MM.1S (cell line): ENCODE data around the gene SSBP4.
A peak's percentile ranks its signal among the peaks of the same experiment; 100 is the strongest.

Experiments
- DNase-seq: peaks from one replicate; pipeline ENCODE4 v3.0.0-alpha.2; 2015
- H2AFZ ChIP-seq: fragments of 300-600 bp; sonication (generic); 2 replicates; pipeline ENCODE4 v1.6.0; 2016; ENCODE audit warnings: antibody characterized with exemption, low read length
- H3F3A ChIP-seq: fragments of 300-600 bp; sonication (generic); 2 replicates; pipeline ENCODE4 v1.6.1; 2016; ENCODE audit warnings: mild to moderate bottlenecking, antibody characterized with exemption, low read length, moderate library complexity, mixed read lengths; ENCODE audit not compliant: insufficient read depth
- H3K27ac ChIP-seq: fragments of 300-600 bp; sonication (generic); 2 replicates; pipeline ENCODE4 v1.5.1; 2016; ENCODE audit warnings: mild to moderate bottlenecking, low read length
- H3K27me3 ChIP-seq: fragments of 300-600 bp; sonication (generic); replicated peaks from 2 replicates; pipeline ENCODE4 v1.6.0; 2016; ENCODE audit warnings: low read length; ENCODE audit not compliant: insufficient read depth
- H3K36me3 ChIP-seq: fragments of 300-600 bp; sonication (generic); replicated peaks from 2 replicates; pipeline ENCODE4 v1.6.1; 2016; ENCODE audit warnings: mild to moderate bottlenecking, low read length, mixed read lengths; ENCODE audit not compliant: insufficient read depth
- H3K4me1 ChIP-seq: fragments of 300-600 bp; sonication (generic); 2 replicates; pipeline ENCODE4 v1.6.1; 2016; ENCODE audit warnings: low read length, mixed read lengths
- H3K4me2 ChIP-seq: fragments of 300-600 bp; sonication (generic); 2 replicates; pipeline ENCODE4 v1.6.0; 2016; ENCODE audit warnings: low read depth, low read length
- H3K4me3 ChIP-seq: fragments of 300-600 bp; sonication (generic); 2 replicates; pipeline ENCODE4 v1.5.1; 2016; ENCODE audit warnings: low read length, mixed read lengths
- H3K79me2 ChIP-seq: fragments of 300-600 bp; sonication (generic); 2 replicates; pipeline ENCODE4 v1.6.1; 2016; ENCODE audit warnings: mixed run types, low read length, mixed read lengths
- H3K9ac ChIP-seq: fragments of 300-600 bp; sonication (generic); 2 replicates; pipeline ENCODE4 v1.6.1; 2016; ENCODE audit warnings: low read length, mixed read lengths
- H3K9me2 ChIP-seq: fragments of 300-600 bp; sonication (generic); replicated peaks from 2 replicates; pipeline ENCODE4 v1.6.1; 2016; ENCODE audit warnings: mild to moderate bottlenecking, low read length, mixed read lengths; ENCODE audit not compliant: insufficient read depth
- H3K9me3 ChIP-seq: fragments of 300-600 bp; sonication (generic); replicated peaks from 2 replicates; pipeline ENCODE4 v1.6.1; 2016; ENCODE audit warnings: mild to moderate bottlenecking, low read length, mixed read lengths; ENCODE audit not compliant: insufficient read depth
- H4K20me1 ChIP-seq: fragments of 300-600 bp; sonication (generic); 2 replicates; pipeline ENCODE4 v1.6.1; 2016; ENCODE audit warnings: mild to moderate bottlenecking, low read length, moderate library complexity, mixed read lengths; ENCODE audit not compliant: insufficient read depth
- EZH2 ChIP-seq: fragments of 300-600 bp; sonication (generic); optimal IDR thresholded peaks from 2 replicates; pipeline ENCODE3; 2017; ENCODE audit warnings: low read depth, mild to moderate bottlenecking, antibody characterized with exemption, low read length, mixed read lengths
- EZH2phosphoT487 ChIP-seq: fragments of 300-600 bp; sonication (generic); IDR thresholded peaks from 2 replicates; pipeline ENCODE4 v1.6.1; 2018; ENCODE audit warnings: antibody characterized with exemption, low read length
- TF ChIP-seq, protein P1 (sequence below): fragments of 300-600 bp; sonication (generic); IDR thresholded peaks from 2 replicates; pipeline ENCODE4 v1.5.1; 2016; ENCODE audit warnings: antibody characterized with exemption, low read length, mixed read lengths

Gene SSBP4

DNA sequence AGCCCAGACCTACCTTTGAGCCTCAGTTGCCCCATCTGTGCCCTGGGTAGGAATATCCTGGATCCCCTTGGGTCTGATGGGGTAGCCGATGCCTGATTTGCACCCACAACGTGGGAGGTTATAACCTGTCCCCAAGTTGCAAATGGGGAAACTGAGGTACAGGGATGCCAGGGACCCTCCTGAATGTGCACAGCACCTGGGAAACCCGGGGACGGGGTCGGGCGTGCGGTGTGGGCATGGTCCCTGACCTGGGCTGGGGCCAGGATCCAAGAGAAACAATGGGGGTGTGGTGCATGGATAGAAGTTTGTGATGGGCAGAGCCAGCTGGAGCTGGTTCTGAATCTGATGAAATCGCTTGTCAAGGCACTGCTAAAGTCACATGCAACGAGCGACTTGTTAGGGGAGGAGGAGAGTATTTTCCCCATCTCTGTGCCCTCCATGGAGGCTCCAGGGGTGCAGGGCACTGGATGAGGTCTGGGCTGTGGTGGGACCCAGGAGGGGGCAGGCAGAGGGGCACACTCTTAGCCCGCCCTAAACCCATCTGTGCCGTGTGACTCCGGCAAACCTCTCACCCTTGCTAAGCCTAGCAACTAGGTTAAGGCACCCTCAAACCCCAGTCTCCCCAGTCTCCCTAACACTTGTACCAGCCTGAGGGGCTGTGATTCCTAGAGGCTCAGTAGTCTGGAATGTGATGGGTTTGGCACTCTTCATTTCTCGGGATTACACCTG, 32.5 kb upstream of the SSBP4 start:
- TF ChIP-seq EZH2 (no peak), EZH2phosphoT487 (no peak)
- TF ChIP-seq, protein P1, sequence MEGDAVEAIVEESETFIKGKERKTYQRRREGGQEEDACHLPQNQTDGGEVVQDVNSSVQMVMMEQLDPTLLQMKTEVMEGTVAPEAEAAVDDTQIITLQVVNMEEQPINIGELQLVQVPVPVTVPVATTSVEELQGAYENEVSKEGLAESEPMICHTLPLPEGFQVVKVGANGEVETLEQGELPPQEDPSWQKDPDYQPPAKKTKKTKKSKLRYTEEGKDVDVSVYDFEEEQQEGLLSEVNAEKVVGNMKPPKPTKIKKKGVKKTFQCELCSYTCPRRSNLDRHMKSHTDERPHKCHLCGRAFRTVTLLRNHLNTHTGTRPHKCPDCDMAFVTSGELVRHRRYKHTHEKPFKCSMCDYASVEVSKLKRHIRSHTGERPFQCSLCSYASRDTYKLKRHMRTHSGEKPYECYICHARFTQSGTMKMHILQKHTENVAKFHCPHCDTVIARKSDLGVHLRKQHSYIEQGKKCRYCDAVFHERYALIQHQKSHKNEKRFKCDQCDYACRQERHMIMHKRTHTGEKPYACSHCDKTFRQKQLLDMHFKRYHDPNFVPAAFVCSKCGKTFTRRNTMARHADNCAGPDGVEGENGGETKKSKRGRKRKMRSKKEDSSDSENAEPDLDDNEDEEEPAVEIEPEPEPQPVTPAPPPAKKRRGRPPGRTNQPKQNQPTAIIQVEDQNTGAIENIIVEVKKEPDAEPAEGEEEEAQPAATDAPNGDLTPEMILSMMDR: no peak
- H2AFZ ChIP-seq: no peak overlapping the region
- no peak overlapping the region for H3K9ac ChIP-seq
- no peak overlapping the region for H3K27ac ChIP-seq
- H3K4me3 ChIP-seq: no peak overlapping the region
- 0 out of 2 replicates have a peak, but pooled peaks cover 4% of the 10 kb centered on the region for H3K4me1 ChIP-seq
- no peaks in the 10 kb centered on the region for H4K20me1 ChIP-seq
- no peaks in the 10 kb centered on the region for H3K9me2 ChIP-seq
- no peak for DNase-seq
- H3K4me2 ChIP-seq: no peak overlapping the region
- H3K36me3 ChIP-seq: no peaks in the 10 kb centered on the region
- H3K79me2 ChIP-seq: no peaks in the 10 kb centered on the region
- H3K27me3 ChIP-seq: peaks cover 73% of the 10 kb centered on the region
- H3K9me3 ChIP-seq: no peaks in the 10 kb centered on the region
- no peaks in the 10 kb centered on the region for H3F3A ChIP-seq

DNA sequence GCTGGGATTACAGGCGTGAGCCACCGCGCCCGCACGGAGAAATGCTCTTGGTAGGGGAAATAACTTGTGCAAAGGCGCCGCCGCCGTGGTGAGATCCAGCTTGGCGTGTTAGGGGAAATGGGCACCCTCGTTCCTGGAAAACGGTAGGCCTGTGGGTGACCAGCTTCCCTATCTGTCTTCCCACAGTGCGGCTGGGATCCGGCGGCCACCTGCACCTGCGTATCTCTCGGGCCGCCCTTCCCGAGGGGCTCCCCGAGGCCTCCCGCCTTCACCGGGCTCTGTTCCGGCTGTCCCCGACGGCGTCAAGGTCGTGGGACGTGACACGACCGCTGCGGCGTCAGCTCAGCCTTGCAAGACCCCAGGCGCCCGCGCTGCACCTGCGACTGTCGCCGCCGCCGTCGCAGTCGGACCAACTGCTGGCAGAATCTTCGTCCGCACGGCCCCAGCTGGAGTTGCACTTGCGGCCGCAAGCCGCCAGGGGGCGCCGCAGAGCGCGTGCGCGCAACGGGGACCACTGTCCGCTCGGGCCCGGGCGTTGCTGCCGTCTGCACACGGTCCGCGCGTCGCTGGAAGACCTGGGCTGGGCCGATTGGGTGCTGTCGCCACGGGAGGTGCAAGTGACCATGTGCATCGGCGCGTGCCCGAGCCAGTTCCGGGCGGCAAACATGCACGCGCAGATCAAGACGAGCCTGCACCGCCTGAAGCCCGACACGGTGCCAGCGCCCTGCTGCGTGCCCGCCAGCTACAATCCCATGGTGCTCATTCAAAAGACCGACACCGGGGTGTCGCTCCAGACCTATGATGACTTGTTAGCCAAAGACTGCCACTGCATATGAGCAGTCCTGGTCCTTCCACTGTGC, 30.9 kb upstream of the SSBP4 start:
- Histone ChIP-seq H2AFZ (peak overlapping the region; percentile 45; the same call in 1 of the 2 replicates), H3K36me3 (no peaks in the 10 kb centered on the region), H3K79me2 (no peaks in the 10 kb centered on the region), H4K20me1 (no peaks in the 10 kb centered on the region), H3K4me3 (peak overlapping the region; percentile 30), H3K4me1 (0 out of 2 replicates have a peak, but pooled peaks cover 4% of the 10 kb centered on the region), H3K9me3 (no peaks in the 10 kb centered on the region), H3F3A (no peaks in the 10 kb centered on the region), H3K9me2 (no peaks in the 10 kb centered on the region), H3K9ac (no peak overlapping the region), H3K27me3 (peaks cover 83% of the 10 kb centered on the region), H3K4me2 (peak overlapping the region; percentile 77), H3K27ac (no peak overlapping the region)
- no peak for TF ChIP-seq EZH2
- TF ChIP-seq, protein P1: peak; percentile 98
- no peak for TF ChIP-seq EZH2phosphoT487
- DNase-seq: peak; percentile 76

DNA sequence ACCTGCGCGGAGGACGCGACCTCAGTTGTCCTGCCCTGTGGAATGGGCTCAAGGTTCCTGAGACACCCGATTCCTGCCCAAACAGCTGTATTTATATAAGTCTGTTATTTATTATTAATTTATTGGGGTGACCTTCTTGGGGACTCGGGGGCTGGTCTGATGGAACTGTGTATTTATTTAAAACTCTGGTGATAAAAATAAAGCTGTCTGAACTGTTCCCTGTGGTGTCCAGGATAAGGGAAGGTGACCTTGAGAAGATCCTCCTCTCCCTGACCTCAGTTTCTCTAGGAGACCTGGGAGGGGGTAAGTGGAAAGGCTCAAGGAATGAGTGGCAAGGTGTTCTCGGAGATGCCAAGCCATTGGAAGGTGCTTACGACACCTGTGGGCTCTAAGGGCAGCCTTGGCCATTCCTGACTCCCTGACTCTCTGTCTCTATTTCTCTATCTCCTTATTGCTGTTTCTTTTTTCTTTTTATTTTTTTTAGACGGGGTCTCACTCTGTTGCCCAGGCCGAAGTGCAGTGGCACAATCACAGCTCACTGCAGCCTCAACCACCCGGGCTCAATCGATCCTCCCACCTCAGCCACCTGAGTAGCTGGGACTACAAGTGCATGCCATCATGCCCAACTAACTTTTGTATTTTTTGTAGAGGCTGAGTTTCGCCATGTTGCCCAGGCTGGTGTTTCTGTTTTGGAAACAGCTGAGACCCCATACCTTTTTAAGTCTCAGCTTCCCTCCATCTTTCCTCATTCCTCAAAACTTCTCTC, 30.1 kb upstream of the SSBP4 start:
- Histone ChIP-seq H3K9me3 (no peaks in the 10 kb centered on the region), H3K4me1 (0 out of 2 replicates have a peak, but pooled peaks cover 4% of the 10 kb centered on the region), H3K79me2 (no peaks in the 10 kb centered on the region), H3K27ac (no peak overlapping the region), H3K9ac (no peak overlapping the region), H2AFZ (0 out of 2 replicates have a peak overlapping the region, but pooled peaks have one; percentile 18), H3K36me3 (no peaks in the 10 kb centered on the region), H3K9me2 (no peaks in the 10 kb centered on the region), H4K20me1 (no peaks in the 10 kb centered on the region), H3K4me3 (no peak overlapping the region; the same call in 1 of the 2 replicates), H3K27me3 (peaks cover 90% of the 10 kb centered on the region), H3K4me2 (peak overlapping the region; percentile 77), H3F3A (no peaks in the 10 kb centered on the region)
- no peak for DNase-seq
- TF ChIP-seq EZH2phosphoT487 (no peak), EZH2 (no peak)
- TF ChIP-seq, protein P1: no peak
